HepG2 (cell line): ENCODE results near the gene COL9A2. TPM values are rescaled to one million over a fixed set of nuclear protein-coding genes. Genes with fewer than 3 reads are reported as not detected.
A peak's percentile ranks its signal among the peaks of the same experiment; 100 is the strongest.

Source experiments
- FIP1L1 ChIP-seq: fragments of 200-400 bp; formaldehyde crosslinking; IDR thresholded peaks from 2 replicates; pipeline ENCODE4 v1.6.1; 2018; ENCODE audit warnings: low read depth, mild to moderate bottlenecking, low read length, moderate library complexity, borderline replicate concordance; ENCODE audit not compliant: insufficient read depth
- IRF9 ChIP-seq: sonication (generic); formaldehyde crosslinking; IDR thresholded peaks from 2 replicates; pipeline ENCODE4 v1.8.0; 2022; ENCODE audit warnings: missing genetic modification reagents, mild to moderate bottlenecking, borderline replicate concordance
- JUNB ChIP-seq: sonication (generic); formaldehyde crosslinking; IDR thresholded peaks from 2 replicates; pipeline ENCODE4 v1.8.0; 2022; ENCODE audit warnings: missing genetic modification reagents, mild to moderate bottlenecking, borderline replicate concordance
- LBX2 ChIP-seq: sonication (generic); formaldehyde crosslinking; IDR thresholded peaks from 2 replicates; pipeline ENCODE4 v1.5.0; 2020; ENCODE audit warnings: missing genetic modification reagents, mild to moderate bottlenecking, borderline replicate concordance
- MAZ ChIP-seq, 2 experiments: sonication (generic) in 1 of 2; formaldehyde crosslinking in 1 of 2; IDR thresholded peaks; 2 replicates each; pipeline versions ENCODE4 v1.5.0 to v1.6.1; 2012 to 2020; ENCODE audit warnings: low read depth in 2 of 2, mild to moderate bottlenecking in 2 of 2, borderline replicate concordance in 1 of 2, improper control_type of control experiment in 1 of 2, low read length in 1 of 2, missing genetic modification reagents in 1 of 2, moderate library complexity in 1 of 2
- MXD1 ChIP-seq: sonication (generic); formaldehyde crosslinking; IDR thresholded peaks from 2 replicates; pipeline ENCODE4 v1.4.0; 2020; ENCODE audit warnings: mild to moderate bottlenecking, missing genetic modification reagents
- SAFB2 ChIP-seq: sonication (generic); formaldehyde crosslinking; IDR thresholded peaks from 2 replicates; pipeline ENCODE4 v1.5.1; 2020; ENCODE audit warnings: missing genetic modification reagents, low read depth, mild to moderate bottlenecking, borderline replicate concordance
- SKI ChIP-seq: fragments of 450-650 bp; IDR thresholded peaks from one replicate; pipeline ENCODE4 v1.6.1; 2018; ENCODE audit warnings: mild to moderate bottlenecking; ENCODE audit not compliant: partially characterized antibody
- ZNF275 ChIP-seq: sonication (generic); formaldehyde crosslinking; IDR thresholded peaks from 2 replicates; pipeline ENCODE4 v1.8.0; 2022; ENCODE audit warnings: missing genetic modification reagents, mild to moderate bottlenecking, inconsistent platforms, borderline replicate concordance
- ZNF629 ChIP-seq: sonication (generic); formaldehyde crosslinking; conservative IDR thresholded peaks from 2 replicates; pipeline ENCODE4 v1.5.0; 2020; ENCODE audit warnings: missing genetic modification reagents
- ZNF646 ChIP-seq: sonication (generic); formaldehyde crosslinking; IDR thresholded peaks from 2 replicates; pipeline ENCODE4 v1.9.0; 2021; ENCODE audit warnings: mild to moderate bottlenecking, missing genetic modification reagents
- ZNF768 ChIP-seq: sonication (generic); formaldehyde crosslinking; IDR thresholded peaks from 2 replicates; pipeline ENCODE4 v1.4.0; 2020; ENCODE audit warnings: missing genetic modification reagents
- ZNF850 ChIP-seq: sonication (generic); formaldehyde crosslinking; conservative IDR thresholded peaks from 2 replicates; pipeline ENCODE4 v1.9.0; 2021; ENCODE audit warnings: mild to moderate bottlenecking, missing genetic modification reagents
- polyA plus RNA-seq, 8 experiments: library from polyadenylated mRNA; depleted of rRNA in 3 of 8; stranded (reverse) in 7 of 8; unstranded in 1 of 8; fragments of >200 nt; fragmentation: Illumina TruSeq in 4 of 8; extraction: Trizol in 4 of 8; gene quantifications; 2 replicates each; pipeline versions ENCODE4 v1.2.1 to v1.2.3, GENCODE V29; 2011 to 2016; ENCODE audit warnings: low read depth in 4 of 8, missing spikeins in 1 of 8, mixed read lengths in 1 of 8; ENCODE audit not compliant: insufficient read depth in 1 of 8
- total RNA-seq, 5 experiments: library from RNA; depleted of rRNA; stranded (reverse); fragments of >200 nt; fragmentation: Illumina TruSeq; extraction: Trizol; gene quantifications; 2 replicates each; pipeline ENCODE4 v1.2.3, GENCODE V29; 2016; ENCODE audit warnings: low read depth in 1 of 5
- TF ChIP-seq, protein P1 (sequence below): sonication (generic); formaldehyde crosslinking; IDR thresholded peaks from 2 replicates; pipeline ENCODE4 v1.8.1; 2022; ENCODE audit warnings: low read depth, mild to moderate bottlenecking, missing genetic modification reagents

Gene COL9A2
- total and polyA plus RNA-seq, 2 of the 13 experiments (the other 11 are each of a cell fraction or from before 2014, with no cell fraction given), result 20.2 to 26.9 TPM

GRCh38 chr1:40338745-40339419 is 21.8 kb upstream of the COL9A2 start (continued):
- TF ChIP-seq LBX2 (CRISPR knock-in tag) (no peak), MXD1 (CRISPR knock-in tag) (no peak), ZNF275 (no peak), IRF9 (CRISPR knock-in tag) (no peak), SAFB2 (0 out of 2 replicates have a peak, but pooled peaks have one; percentile 18), MAZ (IDR thresholded peaks at IDR 0.05; ENCODE audit: borderline replicate concordance, low read depth, low read length) (no peak), MAZ (CRISPR knock-in tag; IDR thresholded peaks at IDR 0.05; ENCODE audit: low read depth) (no peak), JUNB (no peak), ZNF629 (CRISPR knock-in tag) (peak; percentile 60), FIP1L1 (no peak), SKI (no peak), ZNF646 (CRISPR knock-in tag) (no peak), ZNF850 (no peak), ZNF768 (CRISPR knock-in tag) (0 out of 2 replicates have a peak, but pooled peaks have one; percentile 29)
- TF ChIP-seq, protein P1, sequence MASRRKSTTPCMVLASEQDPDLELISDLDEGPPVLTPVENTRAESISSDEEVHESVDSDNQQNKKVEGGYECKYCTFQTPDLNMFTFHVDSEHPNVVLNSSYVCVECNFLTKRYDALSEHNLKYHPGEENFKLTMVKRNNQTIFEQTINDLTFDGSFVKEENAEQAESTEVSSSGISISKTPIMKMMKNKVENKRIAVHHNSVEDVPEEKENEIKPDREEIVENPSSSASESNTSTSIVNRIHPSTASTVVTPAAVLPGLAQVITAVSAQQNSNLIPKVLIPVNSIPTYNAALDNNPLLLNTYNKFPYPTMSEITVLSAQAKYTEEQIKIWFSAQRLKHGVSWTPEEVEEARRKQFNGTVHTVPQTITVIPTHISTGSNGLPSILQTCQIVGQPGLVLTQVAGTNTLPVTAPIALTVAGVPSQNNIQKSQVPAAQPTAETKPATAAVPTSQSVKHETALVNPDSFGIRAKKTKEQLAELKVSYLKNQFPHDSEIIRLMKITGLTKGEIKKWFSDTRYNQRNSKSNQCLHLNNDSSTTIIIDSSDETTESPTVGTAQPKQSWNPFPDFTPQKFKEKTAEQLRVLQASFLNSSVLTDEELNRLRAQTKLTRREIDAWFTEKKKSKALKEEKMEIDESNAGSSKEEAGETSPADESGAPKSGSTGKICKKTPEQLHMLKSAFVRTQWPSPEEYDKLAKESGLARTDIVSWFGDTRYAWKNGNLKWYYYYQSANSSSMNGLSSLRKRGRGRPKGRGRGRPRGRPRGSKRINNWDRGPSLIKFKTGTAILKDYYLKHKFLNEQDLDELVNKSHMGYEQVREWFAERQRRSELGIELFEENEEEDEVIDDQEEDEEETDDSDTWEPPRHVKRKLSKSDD, result no peak
